Activated gamma-delta T cell treated with Interleukin-2 at 50 U/mL for 16 hours (primary cell): Measurements from ENCODE around the gene ARID5B.

ENCODE experiments used
- DNase-seq: peaks from one replicate; pipeline ENCODE4 v3.0.0-alpha.2; 2020

The ARID5B gene

DNA sequence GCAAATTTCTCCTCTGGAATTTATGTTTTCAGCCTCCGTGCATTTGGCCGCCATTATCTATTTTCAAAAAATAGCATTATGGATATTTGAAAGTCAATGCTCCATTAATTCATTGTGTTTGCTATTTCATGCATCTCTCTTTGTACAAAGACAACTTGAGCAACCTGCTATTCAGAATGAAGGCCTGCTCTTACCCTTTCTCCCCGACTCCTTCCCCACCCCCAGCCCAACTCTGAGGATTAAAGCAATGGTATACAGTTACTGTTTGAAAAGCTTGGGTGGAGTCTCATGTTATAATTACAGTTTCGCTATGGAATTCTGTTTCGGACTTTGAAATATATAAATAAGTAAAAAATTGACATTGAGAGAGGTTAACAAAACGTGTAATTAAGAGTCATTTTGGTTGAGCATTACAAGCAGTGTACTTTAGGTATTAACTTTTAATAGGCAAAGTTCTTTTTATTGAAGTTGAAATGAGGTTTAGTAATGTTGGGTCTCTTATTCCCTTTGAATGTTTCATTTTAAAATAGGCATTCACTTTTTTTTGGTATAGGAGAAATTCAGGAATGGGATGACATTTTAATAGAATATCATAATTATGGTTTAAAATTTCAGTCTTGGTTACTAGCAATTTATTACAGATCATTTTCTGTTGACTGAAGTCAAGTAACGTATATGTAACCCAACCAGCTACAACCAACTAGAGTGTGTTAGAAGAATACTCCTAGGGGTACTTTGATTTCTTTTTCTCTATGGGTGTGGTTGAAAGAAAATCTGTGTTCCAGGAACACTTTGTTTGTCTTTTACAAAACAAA lies 93.1 kb downstream of the ARID5B start:
- DNase-seq: no peak

- DNase-seq: no peak
Observed at GRCh38 chr10:61995220-61995503, 93.7 kb downstream of the ARID5B start.

DNA sequence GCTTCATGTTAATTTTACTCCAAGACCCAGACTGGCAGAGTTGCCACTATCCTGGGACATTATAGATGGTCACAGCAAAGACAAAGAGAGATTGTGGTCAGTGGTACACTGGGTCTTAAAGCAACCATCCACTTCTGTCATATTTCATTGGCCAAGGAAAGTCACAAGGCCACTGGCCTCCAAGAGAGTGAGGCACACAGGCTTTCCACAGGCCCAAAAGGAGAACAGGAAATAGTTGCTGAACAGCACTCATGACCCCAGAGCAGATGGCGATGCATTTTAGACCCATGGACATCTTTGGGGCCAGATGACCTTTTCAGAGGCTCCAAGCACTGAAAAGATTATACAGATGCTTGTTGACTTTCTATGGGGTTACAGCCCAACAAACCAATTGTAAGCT lies 97.4 kb downstream of the ARID5B start:
- no peak for DNase-seq

GRCh38 chr10:62000037-62000603 lies 98.6 kb downstream of the ARID5B start:
- DNase-seq: no peak

DNA sequence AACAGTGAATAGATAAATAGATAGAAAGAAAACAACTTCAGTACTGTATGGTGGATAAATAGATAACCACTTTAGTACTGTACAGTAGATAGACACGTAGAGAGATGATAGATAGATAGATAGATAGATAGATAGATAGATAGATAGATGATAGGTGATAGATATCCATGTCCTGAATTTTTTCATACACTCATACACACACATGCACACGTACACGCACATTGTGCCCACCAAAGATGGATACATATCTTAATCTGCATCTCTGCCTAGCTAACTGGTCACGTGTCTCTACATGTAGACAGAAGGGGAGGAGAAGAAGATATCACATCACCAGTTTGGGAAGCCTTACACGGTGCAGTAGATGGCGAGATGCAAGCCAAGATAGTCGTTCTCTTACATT lies 99.2 kb downstream of the ARID5B start:
- DNase-seq: no peak

- no peak for DNase-seq
Observed at GRCh38 chr10:62001898-62002297, 100.4 kb downstream of the ARID5B start.

DNA sequence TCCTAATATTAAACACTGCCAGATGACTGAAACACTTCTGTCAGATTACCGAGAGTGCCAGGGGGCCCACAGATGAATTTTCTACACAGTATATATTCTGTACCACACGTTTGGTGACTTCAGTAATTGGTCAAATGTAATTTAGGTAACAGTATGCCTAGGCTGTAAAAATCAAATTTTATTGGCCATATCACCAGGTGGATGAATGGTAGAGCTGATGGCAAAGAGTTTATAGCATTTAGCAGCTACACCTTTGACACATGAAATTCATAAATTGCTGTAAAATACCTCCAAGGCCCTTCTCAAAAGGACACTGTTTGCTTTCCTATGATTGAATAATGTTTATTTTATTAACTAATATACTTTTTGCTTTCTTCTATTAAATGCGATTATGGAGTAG lies 101.3 kb downstream of the ARID5B start:
- DNase-seq: no peak

DNA sequence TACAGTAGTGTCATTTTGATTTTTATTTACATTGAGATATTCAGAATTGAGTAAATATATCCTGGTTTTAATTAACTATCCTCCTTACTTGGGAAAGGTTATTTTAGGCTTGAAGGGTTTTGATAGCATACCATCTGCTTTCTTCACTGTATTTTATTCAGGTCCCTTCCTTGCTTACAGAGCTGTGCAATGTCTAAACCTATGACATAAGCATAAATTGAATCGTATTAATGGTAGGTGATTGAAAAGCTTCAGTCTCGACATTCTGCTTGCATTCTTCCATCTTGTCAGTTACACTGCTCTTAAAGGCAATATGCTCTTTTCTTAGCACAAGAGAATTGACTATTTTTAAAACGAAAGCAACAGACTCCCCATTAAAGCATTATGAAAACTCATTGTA lies 102.5 kb downstream of the ARID5B start:
- DNase-seq: no peak

DNA sequence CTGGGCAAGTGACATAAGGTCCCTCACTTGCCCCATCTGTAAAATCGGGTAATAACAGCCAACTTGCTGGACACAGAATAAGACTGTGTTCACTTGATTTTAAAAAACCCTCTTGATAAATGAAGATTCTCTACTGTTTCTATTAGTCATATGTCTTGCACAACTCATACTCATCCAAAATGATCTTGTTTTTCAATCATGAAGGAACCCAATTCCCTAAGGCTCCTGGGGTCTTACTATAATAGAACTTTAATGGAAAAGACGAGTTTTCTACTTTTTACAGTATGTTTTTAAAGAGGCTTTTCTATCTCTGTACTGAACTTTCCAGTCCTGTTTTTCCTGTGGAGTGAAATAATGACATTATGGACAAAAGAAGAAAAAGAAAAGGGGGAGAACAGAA lies 103.8 kb downstream of the ARID5B start:
- DNase-seq: no peak

GRCh38 chr10:62005687-62006086 lies 104.2 kb downstream of the ARID5B start:
- DNase-seq: no peak

DNA sequence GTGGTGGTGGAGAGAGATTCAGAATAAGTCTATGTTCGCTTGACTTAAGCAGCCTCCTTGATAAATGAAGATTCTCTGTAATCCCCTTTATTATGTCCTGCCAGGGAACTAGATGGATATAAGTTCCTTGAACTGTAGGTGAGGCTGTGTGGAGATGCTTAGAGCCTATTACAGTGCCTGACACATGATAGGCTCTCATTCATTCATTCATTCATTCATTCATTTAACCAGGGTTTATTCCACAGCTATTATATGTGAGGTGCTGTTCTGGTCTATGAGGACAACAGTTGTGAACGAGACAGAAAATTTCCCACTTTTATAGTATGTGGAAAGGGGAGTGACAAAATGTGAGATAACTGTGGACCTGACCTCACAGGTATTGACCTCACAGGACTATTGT lies 105.6 kb downstream of the ARID5B start:
- no peak for DNase-seq

DNA sequence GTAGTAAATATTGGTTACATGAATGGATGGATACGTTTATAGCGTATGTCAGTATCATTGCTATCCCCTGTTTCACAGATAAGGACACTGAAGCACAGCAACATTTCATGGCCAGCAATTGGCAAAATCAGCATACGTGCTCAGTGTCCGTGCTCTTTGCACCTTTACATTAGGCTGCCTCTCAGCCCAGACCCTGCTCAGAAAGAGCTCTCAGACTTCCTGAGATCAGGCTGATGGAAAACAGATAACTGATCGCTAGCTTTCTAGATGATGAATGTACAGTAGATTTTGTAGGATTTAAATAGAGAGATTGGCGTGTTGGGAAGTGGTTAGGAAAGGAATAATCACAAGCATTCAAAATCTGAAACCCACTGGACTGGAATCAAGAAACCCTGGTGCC lies 106.7 kb downstream of the ARID5B start:
- DNase-seq: no peak

DNA sequence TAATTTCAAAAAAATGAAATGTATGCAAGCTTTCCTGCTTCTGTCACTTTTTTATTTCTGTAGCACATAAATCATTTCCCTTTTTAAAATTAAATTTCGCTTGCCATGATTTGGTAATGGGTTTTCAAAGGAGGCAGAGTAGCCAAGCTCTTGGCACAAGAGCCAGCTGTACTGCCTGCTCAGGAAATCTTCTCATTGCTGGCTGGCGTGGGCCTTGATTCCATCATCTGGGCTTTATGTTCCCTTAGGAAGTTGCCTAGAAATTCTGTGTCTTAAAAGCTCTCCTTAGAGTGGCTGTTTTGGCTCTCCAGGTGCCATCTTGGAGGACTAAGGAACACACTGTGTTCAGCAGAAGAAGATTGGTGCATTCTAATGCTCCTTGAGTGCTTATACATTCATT lies 107.4 kb downstream of the ARID5B start:
- DNase-seq: no peak

- DNase-seq: no peak
Observed at GRCh38 chr10:62010366-62010765, 108.9 kb downstream of the ARID5B start.

- DNase-seq: no peak
Observed at GRCh38 chr10:62011558-62011957, 110.1 kb downstream of the ARID5B start.

GRCh38 chr10:62012318-62012717 lies 110.8 kb downstream of the ARID5B start:
- DNase-seq: no peak

DNA sequence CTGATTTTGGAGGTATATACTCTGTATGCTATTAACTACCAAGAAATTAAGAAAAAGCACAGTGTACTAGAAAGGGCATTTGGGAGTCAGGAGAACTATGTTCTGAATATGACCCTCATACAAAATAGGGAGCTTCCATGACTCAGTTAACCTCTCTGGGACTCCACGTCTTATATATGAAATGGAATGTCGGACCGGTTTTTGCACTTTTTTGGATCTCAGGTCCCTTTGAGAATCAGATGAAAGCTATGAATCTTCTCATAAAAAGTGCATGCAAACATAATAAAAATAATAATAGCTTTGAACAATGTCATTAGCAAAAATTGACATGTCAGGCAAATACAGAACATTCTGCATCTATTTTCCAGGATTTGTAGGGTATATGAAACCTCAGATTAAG lies 113.0 kb downstream of the ARID5B start:
- DNase-seq: no peak

DNA sequence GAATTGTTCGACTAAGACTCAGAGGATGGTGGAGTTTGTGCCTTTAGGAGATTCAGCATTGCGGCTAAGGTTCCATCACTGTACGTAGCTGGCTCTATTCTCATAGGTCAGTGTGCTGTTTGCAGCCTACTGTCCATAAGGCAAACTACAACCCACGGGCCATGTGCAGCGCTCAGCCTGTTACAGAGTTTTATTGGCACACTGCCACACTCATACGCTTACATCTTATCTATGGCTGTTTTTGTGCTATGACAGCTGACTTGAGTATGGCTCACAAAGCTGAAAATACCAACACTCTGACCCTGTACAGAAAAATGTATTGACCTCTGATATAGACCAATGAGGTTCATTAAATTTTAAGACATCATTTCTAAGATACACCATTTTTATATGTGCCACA lies 114.5 kb downstream of the ARID5B start:
- no peak for DNase-seq

GRCh38 chr10:62016623-62017490 lies 115.4 kb downstream of the ARID5B start:
- no peak for DNase-seq

- no peak for DNase-seq
Observed at GRCh38 chr10:62017491-62017870, 116.0 kb downstream of the ARID5B start.

DNA sequence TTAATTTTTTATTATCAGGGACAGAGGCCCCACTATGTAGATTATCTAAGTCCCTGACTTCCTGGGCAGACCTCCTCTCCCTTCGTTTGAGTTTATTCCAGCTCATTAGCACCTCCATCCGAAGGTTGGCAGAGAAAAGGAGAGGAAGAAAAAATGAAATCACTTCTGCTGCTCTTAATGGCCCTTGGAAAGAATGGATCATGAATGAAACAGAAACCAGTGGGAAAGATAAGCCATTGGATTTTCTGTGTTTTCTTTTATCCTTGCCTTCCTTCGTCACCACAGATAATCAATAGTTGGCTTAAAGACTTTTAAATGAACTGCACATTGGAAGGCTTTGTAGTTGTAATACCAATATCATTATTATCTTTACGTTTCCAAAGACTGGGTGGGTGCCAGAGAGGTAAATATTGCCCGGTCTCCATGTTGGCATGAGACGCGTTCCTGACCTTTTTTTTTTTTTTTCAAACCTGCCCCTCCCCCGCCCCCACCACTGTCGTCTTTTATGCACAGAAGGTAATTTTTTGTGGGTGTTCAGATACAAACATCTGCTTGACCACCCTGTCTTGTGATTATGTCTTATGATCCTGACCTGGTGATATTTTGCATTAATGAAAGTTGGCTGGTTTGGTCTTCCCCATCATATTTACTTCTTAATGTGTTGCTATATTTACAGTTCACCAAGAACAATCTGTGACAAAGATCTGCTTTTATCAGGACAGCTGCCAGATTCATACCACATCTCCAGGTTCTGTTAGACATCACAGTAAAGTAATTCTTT lies 116.8 kb downstream of the ARID5B start:
- DNase-seq: no peak

DNA sequence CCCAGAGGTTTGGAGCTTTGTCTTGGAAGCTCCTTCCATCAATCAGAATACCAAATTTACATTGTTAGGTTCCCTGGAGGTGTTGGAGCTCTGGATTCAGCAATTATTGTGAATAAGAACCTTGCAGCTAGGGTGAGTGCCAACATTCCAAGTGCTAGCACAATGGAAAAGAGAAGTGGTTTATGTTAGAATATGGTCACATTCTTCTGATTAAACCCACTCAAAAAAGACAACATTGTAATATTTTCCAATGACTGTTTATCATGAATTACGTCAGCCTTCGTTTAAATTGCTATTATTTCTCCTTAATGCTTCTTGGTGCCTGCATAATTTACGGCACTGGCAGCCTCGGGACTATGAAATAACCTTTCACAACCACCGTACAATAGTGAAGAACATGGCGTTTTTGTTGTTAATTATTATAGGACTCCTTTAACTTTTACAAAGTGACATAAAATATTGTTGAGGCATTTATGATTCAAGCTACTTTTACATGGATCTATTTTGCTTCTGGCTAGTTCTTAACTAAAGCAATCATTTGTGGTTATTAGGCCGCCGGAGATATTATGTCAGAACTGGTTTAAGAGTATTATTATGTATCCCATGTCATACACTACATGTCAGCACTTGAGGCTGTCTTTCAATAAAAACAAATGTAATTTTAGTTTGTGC lies 117.7 kb downstream of the ARID5B start:
- DNase-seq: no peak
